A673 (cell line): Measurements from ENCODE around the gene CCDC158.
"Not testable (repeated sequence)": the region's sequence is repeated elsewhere in the genome, so short reads cannot be mapped to it uniquely, and the experiment has no call there.

ENCODE experiments used
- CTCF ChIP-seq: fragments of 300-800, 200-600 bp; sonication (generic); conservative IDR thresholded peaks from 2 replicates; pipeline ENCODE4 v1.5.1; 2017; ENCODE audit warnings: low read depth, mild to moderate bottlenecking, antibody characterized with exemption, low read length, moderate library complexity, mixed read lengths
- EZH2 ChIP-seq: fragments of 200-600 bp; sonication (generic); IDR thresholded peaks from 2 replicates; pipeline ENCODE4 v1.6.1; 2017; ENCODE audit warnings: borderline replicate concordance, low read depth, mild to moderate bottlenecking, mixed read lengths, antibody characterized with exemption, low read length; ENCODE audit not compliant: poor library complexity, severe bottlenecking

DNA sequence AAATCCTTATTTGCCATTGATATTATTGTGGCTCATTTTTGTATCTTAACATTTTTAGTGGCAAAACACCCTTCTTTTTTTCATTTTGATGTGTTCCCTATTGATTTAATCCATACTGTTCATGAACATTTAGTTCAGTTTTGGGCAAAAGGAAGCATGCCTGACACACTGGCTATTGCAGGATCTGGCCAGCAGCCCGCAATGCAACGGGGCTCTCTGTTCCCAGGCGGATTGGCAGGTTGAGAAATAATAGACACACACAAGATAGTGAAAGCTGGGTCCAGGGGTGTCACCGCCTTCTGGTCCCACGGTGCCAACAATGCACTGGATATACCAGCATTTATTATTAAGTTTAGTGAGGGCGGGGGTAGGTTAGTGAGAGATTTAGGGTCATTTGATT is 139.3 kb downstream of the CCDC158 start:
- TF ChIP-seq CTCF, EZH2: not testable (repeated sequence)
